Left lung (tissue), 10 donors: ENCODE data around the gene SLC2A1. TPM values are rescaled to one million over a fixed set of nuclear protein-coding genes. Genes with fewer than 3 reads are reported as not detected.

Source experiments
- ATAC-seq: fragments of 200-7000 bp; cut with Tn5 transposase; one replicate; pipeline ENCODE4 v1.9.1; 2020; ENCODE audit warnings: moderate library complexity
- DNase-seq, 4 donors: peaks; one replicate each; pipeline ENCODE4 v3.0.0-alpha.2; 2013 to 2020
- H3K27ac ChIP-seq, 2 donors: fragments of 200-600 bp; sonication (generic) in 1 of 2; one replicate each; pipeline versions ENCODE4 v1.5.0 to v1.8.0; 2020 to 2021
- H3K27me3 ChIP-seq, 2 donors: fragments of 200-600 bp; sonication (generic) in 1 of 2; one replicate each; pipeline versions ENCODE4 v1.5.0 to v1.8.0; 2020 to 2021
- H3K36me3 ChIP-seq, 2 donors: fragments of 200-600 bp; sonication (generic) in 1 of 2; one replicate each; pipeline versions ENCODE4 v1.5.0 to v1.8.0; 2020 to 2021
- H3K4me1 ChIP-seq, 2 donors: fragments of 200-600 bp; one replicate each; pipeline ENCODE4 v1.8.0; 2021
- H3K4me3 ChIP-seq, 2 donors: fragments of 200-600 bp; sonication (generic) in 1 of 2; one replicate each; pipeline versions ENCODE4 v1.5.0 to v1.8.0; 2020 to 2021; ENCODE audit warnings: mild to moderate bottlenecking in 1 of 2
- H3K9me3 ChIP-seq, 2 donors: fragments of 200-600 bp; sonication (generic) in 1 of 2; one replicate each; pipeline versions ENCODE4 v1.5.0 to v1.8.0; 2020 to 2021
- CTCF ChIP-seq, 2 donors: fragments of 200-600 bp; sonication (generic) in 1 of 2; IDR thresholded peaks; one replicate each; pipeline versions ENCODE4 v1.5.0 to v1.8.0; 2021; ENCODE audit warnings: antibody characterized with exemption in 2 of 2
- intact Hi-C, 2 donors: fragments of 100-400 bp; cut with DNase I; formaldehyde crosslinking; loops; one replicate each; pipeline versions ENCODE4 v1.11.2 to v1.14.2; 2022
- polyA plus RNA-seq, 6 donors: library from polyadenylated mRNA; unstranded; fragments of 120-200 nt; gene quantifications; one replicate each; pipeline ENCODE4 v1.2.1, GENCODE V29; 2013; ENCODE audit not compliant: insufficient read length in 6 of 6
- total RNA-seq, 2 donors: library from RNA; stranded (reverse); fragmentation: NEBNext Ultra II Directional; extraction: Animal tissue kit (Norgen Biotek cat#: 25700); gene quantifications; one replicate each; pipeline ENCODE4 v1.2.1, GENCODE V29; 2021
- donor health status: DM: no; HTN: yes; CAD: no.
- donor health status: DM: no; HTN: no; CAD: no.

The SLC2A1 gene
- total and polyA plus RNA-seq, 8 donors: 10.5 to 109 (median 48.0) TPM

- no peaks in the 10 kb centered on the region for H3K27me3 ChIP-seq
- no peak for ATAC-seq
- H3K36me3 ChIP-seq: no peaks in the 10 kb centered on the region
- H3K4me1 ChIP-seq: no peaks in the 10 kb centered on the region
- H3K4me3 ChIP-seq: no peak overlapping the region
- DNase-seq: no peak
- no peak overlapping the region for H3K27ac ChIP-seq
- TF ChIP-seq CTCF (IDR thresholded peaks at IDR 0.05): no peak
- no peaks in the 10 kb centered on the region for H3K9me3 ChIP-seq
- intact Hi-C loops: no loop called here
Measured at GRCh38 chr1:42981255-42981805, 22.7 kb upstream of the SLC2A1 start.

GRCh38 chr1:42979896-42980800 is 21.5 kb upstream of the SLC2A1 start:
- no peaks in the 10 kb centered on the region for H3K9me3 ChIP-seq
- TF ChIP-seq CTCF (IDR thresholded peaks at IDR 0.05): no peak
- ATAC-seq: no peak
- intact Hi-C loops: no loop called here
- H3K4me1 ChIP-seq: no peaks in the 10 kb centered on the region
- H3K4me3 ChIP-seq: no peak overlapping the region
- no peaks in the 10 kb centered on the region for H3K27me3 ChIP-seq
- no peaks in the 10 kb centered on the region for H3K36me3 ChIP-seq
- DNase-seq: no peak
- no peak overlapping the region for H3K27ac ChIP-seq

- no peak for TF ChIP-seq CTCF (IDR thresholded peaks at IDR 0.05)
- H3K4me3 ChIP-seq: no peak overlapping the region
- H3K4me1 ChIP-seq: no peaks in the 10 kb centered on the region
- H3K27me3 ChIP-seq: no peaks in the 10 kb centered on the region
- H3K9me3 ChIP-seq: no peaks in the 10 kb centered on the region
- DNase-seq: no peak
- no peaks in the 10 kb centered on the region for H3K36me3 ChIP-seq
- ATAC-seq: no peak
- intact Hi-C loops: no loop called here
- no peak overlapping the region for H3K27ac ChIP-seq
Measured at GRCh38 chr1:42979036-42979430, 20.4 kb upstream of the SLC2A1 start.

- DNase-seq: no peak
- H3K9me3 ChIP-seq: no peaks in the 10 kb centered on the region
- intact Hi-C loops: no loop called here
Measured at GRCh38 chr1:42978317-42979035, 19.8 kb upstream of the SLC2A1 start.

More at GRCh38 chr1:42978317-42979035, 19.8 kb upstream of the SLC2A1 start:
- no peak overlapping the region for H3K27ac ChIP-seq
- no peaks in the 10 kb centered on the region for H3K27me3 ChIP-seq
- no peaks in the 10 kb centered on the region for H3K4me1 ChIP-seq
- ATAC-seq: no peak
- no peak for TF ChIP-seq CTCF (IDR thresholded peaks at IDR 0.05)
- no peaks in the 10 kb centered on the region for H3K36me3 ChIP-seq
- no peak overlapping the region for H3K4me3 ChIP-seq
